Caki2 (cell line): ENCODE measurements around the gene DSC3. TPM values are rescaled to one million over a fixed set of nuclear protein-coding genes. Genes with fewer than 3 reads are reported as not detected.
"Not testable (repeated sequence)": the region's sequence is repeated elsewhere in the genome, so short reads cannot be mapped to it uniquely, and the experiment has no call there.

Source experiments
- DNase-seq: peaks from one replicate; pipeline ENCODE4 v3.0.0-alpha.2; 2015; ENCODE audit warnings: low read depth
- in situ Hi-C: cut with HindIII; loops from 2 replicates; pipeline ENCODE4 v1.10.0; 2016; ENCODE audit warnings: low sequenced_read_pairs, low pct_unique_long_range_greater_than_20kb, mixed read lengths
- total RNA-seq: library from RNA; depleted of rRNA; stranded (reverse); fragments of >200 nt; shearing (Covaris generic); gene quantifications from 2 replicates; pipeline ENCODE4 v1.2.3, GENCODE V29; 2014; ENCODE audit warnings: low replicate concordance

Gene DSC3
- total RNA-seq, 1 experiment from 2014 or later, result not detected

- in situ Hi-C loops, result no loop called here
- no peak for DNase-seq
Observed at GRCh38 chr18:31044926-31045325, 2.4 kb upstream of the DSC3 start.

GRCh38 chr18:31043709-31044108 lies 1.2 kb upstream of the DSC3 start:
- in situ Hi-C loops, result no loop called here
- no peak for DNase-seq

- in situ Hi-C loops, result no loop called here
- no peak for DNase-seq
Observed at GRCh38 chr18:31042084-31042405, 497 bp downstream of the DSC3 start.

- in situ Hi-C loops, result no loop called here
- DNase-seq, result no peak
Observed at GRCh38 chr18:31041271-31042083, 1.1 kb downstream of the DSC3 start.

GRCh38 chr18:31040686-31041270 lies 1.8 kb downstream of the DSC3 start:
- no peak for DNase-seq
- in situ Hi-C loops, result no loop called here

- in situ Hi-C loops, result no loop called here
- DNase-seq, result no peak
Observed at GRCh38 chr18:31039426-31039825, 3.1 kb downstream of the DSC3 start.

GRCh38 chr18:31037686-31038085 lies 4.9 kb downstream of the DSC3 start:
- not testable (repeated sequence) for DNase-seq

GRCh38 chr18:31034541-31034940 lies 8.0 kb downstream of the DSC3 start:
- DNase-seq, result no peak
- in situ Hi-C loops, result no loop called here

More at GRCh38 chr18:31037686-31038085, 4.9 kb downstream of the DSC3 start:
- in situ Hi-C loops, result not testable (repeated sequence)

GRCh38 chr18:31030574-31031278 lies 11.8 kb downstream of the DSC3 start:
- in situ Hi-C loops, result no loop called here
- no peak for DNase-seq

- in situ Hi-C loops, result no loop called here
- DNase-seq, result no peak
Observed at GRCh38 chr18:31015715-31016434, 26.7 kb downstream of the DSC3 start.

GRCh38 chr18:31011455-31011854 lies 31.1 kb downstream of the DSC3 start:
- in situ Hi-C loops, result not testable (repeated sequence)
- DNase-seq, result peak; percentile 79

GRCh38 chr18:31010601-31011000 lies 31.9 kb downstream of the DSC3 start:
- in situ Hi-C loops, result no loop called here
- DNase-seq, result no peak

GRCh38 chr18:30999887-31000628 lies 42.5 kb downstream of the DSC3 start:
- in situ Hi-C loops, result no loop called here
- no peak for DNase-seq

GRCh38 chr18:30999186-30999585 lies 43.4 kb downstream of the DSC3 start:
- DNase-seq, result no peak

GRCh38 chr18:30997223-30997622 lies 45.3 kb downstream of the DSC3 start:
- in situ Hi-C loops, result no loop called here
- no peak for DNase-seq

More at GRCh38 chr18:30999186-30999585, 43.4 kb downstream of the DSC3 start:
- in situ Hi-C loops, result no loop called here

- DNase-seq, result no peak
- in situ Hi-C loops, result no loop called here
Observed at GRCh38 chr18:30992231-30992630, 50.3 kb downstream of the DSC3 start.

- in situ Hi-C loops, result no loop called here
- no peak for DNase-seq
Observed at GRCh38 chr18:30991397-30991796, 51.1 kb downstream of the DSC3 start.

GRCh38 chr18:30989141-30989540 lies 53.4 kb downstream of the DSC3 start:
- in situ Hi-C loops, result no loop called here

More at GRCh38 chr18:30989141-30989540, 53.4 kb downstream of the DSC3 start:
- DNase-seq, result no peak
